ENCODE results near the gene TMEM39A. TPM values are rescaled to one million over a fixed set of nuclear protein-coding genes. Genes with fewer than 3 reads are reported as not detected.

TMEM39A gene
- total RNA-seq, 1 experiment from 2014 or later, result 40.2 TPM

- Histone ChIP-seq H3K9me2 (ENCODE audit: insufficient read depth) (no peaks in the 10 kb centered on the region), H3K79me2 (ENCODE audit: insufficient read depth, low read length) (no peaks in the 10 kb centered on the region), H4K20me1 (ENCODE audit: insufficient read depth) (no peaks in the 10 kb centered on the region), H2AFZ (ENCODE audit: low read depth, low read length, poor library complexity, severe bottlenecking) (no peak overlapping the region), H3K27ac (ENCODE audit: low read depth, low read length) (no peak overlapping the region), H3K9ac (ENCODE audit: low read length) (no peak overlapping the region), H3K27me3 (ENCODE audit: insufficient read depth, low read length) (no peaks in the 10 kb centered on the region), H3K9me3 (ENCODE audit: control insufficient read depth in 1 of 2, insufficient read depth in 1 of 2, low read depth in 1 of 2, low read length in 2 of 2) (no peaks in the 10 kb centered on the region), H3K4me1 (ENCODE audit: control insufficient read depth in 1 of 2, insufficient read depth in 2 of 2, low read length in 2 of 2) (no peaks in the 10 kb centered on the region), H3K4me3 (replicated peaks in 1 of 2; ENCODE audit: low read depth in 1 of 2, low read length in 2 of 2) (no peak overlapping the region), H3K36me3 (ENCODE audit: control insufficient read depth in 1 of 2, insufficient read depth in 2 of 2, low read length in 2 of 2) (no peaks in the 10 kb centered on the region), H3K4me2 (ENCODE audit: low read length) (no peak overlapping the region)
- ChIA-PET CTCF (interaction anchor here (1.2 to 1.8 kb wide), 3 partner anchors 11 to 261 kb away, joined by 3 to 7 read pairs (median 4); no protein-coding TSS in a partner anchor), POLR2A (no interaction called here), RAD21 (ENCODE audit: low non-redundant PET in 1 of 2, low total read pairs in 2 of 2, uncharacterized antibody in 2 of 2, unreplicated experiment in 2 of 2) (no interaction called here)
- BruUV-seq (replicated peaks), result no TSS peak
- intact Hi-C loops (cut with micrococcal nuclease), result no loop called here
- no peak for TF ChIP-seq CEBPB (IDR thresholded peaks at IDR 0.05; ENCODE audit: low read depth)
- no peak for TF ChIP-seq ATF3 (IDR thresholded peaks at IDR 0.05)
- TF ChIP-seq, protein P1, sequence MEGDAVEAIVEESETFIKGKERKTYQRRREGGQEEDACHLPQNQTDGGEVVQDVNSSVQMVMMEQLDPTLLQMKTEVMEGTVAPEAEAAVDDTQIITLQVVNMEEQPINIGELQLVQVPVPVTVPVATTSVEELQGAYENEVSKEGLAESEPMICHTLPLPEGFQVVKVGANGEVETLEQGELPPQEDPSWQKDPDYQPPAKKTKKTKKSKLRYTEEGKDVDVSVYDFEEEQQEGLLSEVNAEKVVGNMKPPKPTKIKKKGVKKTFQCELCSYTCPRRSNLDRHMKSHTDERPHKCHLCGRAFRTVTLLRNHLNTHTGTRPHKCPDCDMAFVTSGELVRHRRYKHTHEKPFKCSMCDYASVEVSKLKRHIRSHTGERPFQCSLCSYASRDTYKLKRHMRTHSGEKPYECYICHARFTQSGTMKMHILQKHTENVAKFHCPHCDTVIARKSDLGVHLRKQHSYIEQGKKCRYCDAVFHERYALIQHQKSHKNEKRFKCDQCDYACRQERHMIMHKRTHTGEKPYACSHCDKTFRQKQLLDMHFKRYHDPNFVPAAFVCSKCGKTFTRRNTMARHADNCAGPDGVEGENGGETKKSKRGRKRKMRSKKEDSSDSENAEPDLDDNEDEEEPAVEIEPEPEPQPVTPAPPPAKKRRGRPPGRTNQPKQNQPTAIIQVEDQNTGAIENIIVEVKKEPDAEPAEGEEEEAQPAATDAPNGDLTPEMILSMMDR (IDR thresholded peaks at IDR 0.05 in 2 of 3, conservative IDR thresholded peaks at IDR 0.05 in 1 of 3; ENCODE audit: borderline replicate concordance in 1 of 3, insufficient read depth in 1 of 3, low read depth in 2 of 3, low read length in 2 of 3), result peak; percentile 31 to 41 (median 35); a peak in 2 of 6 replicates
- TF ChIP-seq RAD21 (IDR thresholded peaks at IDR 0.05; ENCODE audit: low read depth), result peak; percentile 39; the same call in 1 of the 2 replicates
- ATAC-seq (peak; percentile 55; the same call in 1 of the 2 replicates), DNase-seq (ENCODE audit: low read depth, low spot score) (no peak)
Observed at GRCh38 chr3:119420196-119420595, 43.2 kb downstream of the TMEM39A start.

DNA sequence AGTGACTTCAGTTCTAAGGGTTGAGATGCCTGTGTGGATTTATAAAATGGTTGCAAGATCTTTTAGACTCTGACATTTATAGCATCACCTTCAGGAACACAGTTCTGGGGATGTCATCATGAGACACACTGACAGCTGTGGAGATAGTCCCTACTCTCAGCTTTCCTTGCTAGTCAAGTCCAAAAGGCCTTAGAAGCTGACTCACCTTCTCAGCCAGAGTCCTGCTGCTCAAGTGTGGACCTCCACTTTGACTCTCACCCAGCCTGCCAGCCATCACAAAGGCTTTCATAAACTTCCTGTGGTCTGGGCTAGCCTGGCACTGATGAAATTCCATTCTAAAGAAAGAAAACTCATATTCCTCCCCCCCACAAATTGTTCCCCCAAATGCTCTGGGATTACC, 44.8 kb downstream of the TMEM39A start:
- H2AFZ ChIP-seq (ENCODE audit: low read depth, low read length, poor library complexity, severe bottlenecking), result no peak overlapping the region
- TF ChIP-seq YY1 (IDR thresholded peaks at IDR 0.05; ENCODE audit: extremely low read depth, insufficient replicate concordance, low read depth, low read length) (no peak), ELF1 (IDR thresholded peaks at IDR 0.05; ENCODE audit: borderline replicate concordance, low read depth) (no peak), ZFX (IDR thresholded peaks at IDR 0.05) (no peak), JUND (IDR thresholded peaks at IDR 0.05) (no peak), EZH2 (IDR thresholded peaks at IDR 0.05) (no peak), RAD21 (IDR thresholded peaks at IDR 0.05; ENCODE audit: low read depth) (no peak), SIN3A (IDR thresholded peaks at IDR 0.05; ENCODE audit: low read depth) (no peak), FOSL1 (IDR thresholded peaks at IDR 0.05; ENCODE audit: low read depth) (no peak), POLR2AphosphoS5 (IDR thresholded peaks at IDR 0.05; ENCODE audit: low read depth, low read length) (no peak), CEBPB (IDR thresholded peaks at IDR 0.05; ENCODE audit: low read depth) (no peak), SRF (IDR thresholded peaks at IDR 0.05; ENCODE audit: low read depth) (no peak)
- TF ChIP-seq, protein P2, sequence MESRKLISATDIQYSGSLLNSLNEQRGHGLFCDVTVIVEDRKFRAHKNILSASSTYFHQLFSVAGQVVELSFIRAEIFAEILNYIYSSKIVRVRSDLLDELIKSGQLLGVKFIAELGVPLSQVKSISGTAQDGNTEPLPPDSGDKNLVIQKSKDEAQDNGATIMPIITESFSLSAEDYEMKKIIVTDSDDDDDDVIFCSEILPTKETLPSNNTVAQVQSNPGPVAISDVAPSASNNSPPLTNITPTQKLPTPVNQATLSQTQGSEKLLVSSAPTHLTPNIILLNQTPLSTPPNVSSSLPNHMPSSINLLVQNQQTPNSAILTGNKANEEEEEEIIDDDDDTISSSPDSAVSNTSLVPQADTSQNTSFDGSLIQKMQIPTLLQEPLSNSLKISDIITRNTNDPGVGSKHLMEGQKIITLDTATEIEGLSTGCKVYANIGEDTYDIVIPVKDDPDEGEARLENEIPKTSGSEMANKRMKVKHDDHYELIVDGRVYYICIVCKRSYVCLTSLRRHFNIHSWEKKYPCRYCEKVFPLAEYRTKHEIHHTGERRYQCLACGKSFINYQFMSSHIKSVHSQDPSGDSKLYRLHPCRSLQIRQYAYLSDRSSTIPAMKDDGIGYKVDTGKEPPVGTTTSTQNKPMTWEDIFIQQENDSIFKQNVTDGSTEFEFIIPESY (IDR thresholded peaks at IDR 0.05; ENCODE audit: extremely low read depth, insufficient replicate concordance, low read length), result no peak
- ATAC-seq, result no peak
- no peak overlapping the region for H3K4me3 ChIP-seq (replicated peaks in 1 of 2; ENCODE audit: low read depth in 1 of 2, low read length in 2 of 2)
- no peaks in the 10 kb centered on the region for H3K9me2 ChIP-seq (ENCODE audit: insufficient read depth)
- no peak overlapping the region for H3K27ac ChIP-seq (ENCODE audit: low read depth, low read length)
- CTCF ChIA-PET, result no interaction called here
- intact Hi-C loops (cut with micrococcal nuclease), result no loop called here
- RAD21 ChIA-PET (ENCODE audit: low non-redundant PET in 1 of 2, low total read pairs in 2 of 2, uncharacterized antibody in 2 of 2, unreplicated experiment in 2 of 2), result no interaction called here
- H3K4me1 ChIP-seq (ENCODE audit: control insufficient read depth in 1 of 2, insufficient read depth in 2 of 2, low read length in 2 of 2), result no peaks in the 10 kb centered on the region
- no peak for DNase-seq (ENCODE audit: low read depth, low spot score)
- no peaks in the 10 kb centered on the region for H3K79me2 ChIP-seq (ENCODE audit: insufficient read depth, low read length)
- no peak overlapping the region for H3K9ac ChIP-seq (ENCODE audit: low read length)
- H3K4me2 ChIP-seq (ENCODE audit: low read length), result no peak overlapping the region
- no peaks in the 10 kb centered on the region for H3K9me3 ChIP-seq (ENCODE audit: control insufficient read depth in 1 of 2, insufficient read depth in 1 of 2, low read depth in 1 of 2, low read length in 2 of 2)
- no TSS peak for BruUV-seq (replicated peaks)
- no peaks in the 10 kb centered on the region for H4K20me1 ChIP-seq (ENCODE audit: insufficient read depth)
- no peaks in the 10 kb centered on the region for H3K27me3 ChIP-seq (ENCODE audit: insufficient read depth, low read length)
- no peaks in the 10 kb centered on the region for H3K36me3 ChIP-seq (ENCODE audit: control insufficient read depth in 1 of 2, insufficient read depth in 2 of 2, low read length in 2 of 2)
- POLR2A ChIA-PET, result no interaction called here
